Mesenchymal stem cell (in vitro differentiated cells and primary cell): ENCODE data around the gene GABRG3.

Experiments used
- DNase-seq: peaks from one replicate; pipeline ENCODE4 v3.0.0-alpha.2; 2013
- H2AFZ ChIP-seq: one replicate; pipeline ENCODE4 v1.6.1; 2013; ENCODE audit warnings: low read depth, mild to moderate bottlenecking, control low read depth, inconsistent platforms, low read length, moderate library complexity
- H2AK5ac ChIP-seq: 2 replicates; pipeline ENCODE4 v1.6.1; 2013; ENCODE audit warnings: low read length, moderate library complexity, mild to moderate bottlenecking, inconsistent platforms; ENCODE audit not compliant: severe bottlenecking
- H2BK120ac ChIP-seq: one replicate; pipeline ENCODE4 v1.6.1; 2013; ENCODE audit warnings: low read depth, mild to moderate bottlenecking, inconsistent platforms, low read length, moderate library complexity
- H2BK12ac ChIP-seq, 2 experiments: one replicate each; pipeline ENCODE4 v1.6.1; 2013; ENCODE audit warnings: inconsistent platforms in 2 of 2, low read length in 2 of 2, mild to moderate bottlenecking in 2 of 2, moderate library complexity in 2 of 2, control low read depth in 1 of 2
- H2BK15ac ChIP-seq: one replicate; pipeline ENCODE4 v1.6.1; 2013; ENCODE audit warnings: mild to moderate bottlenecking, low read depth, inconsistent platforms; ENCODE audit not compliant: poor library complexity, severe bottlenecking
- H2BK5ac ChIP-seq: 2 replicates; pipeline ENCODE4 v1.6.1; 2013; ENCODE audit warnings: low read depth, mild to moderate bottlenecking, low read length, control low read depth, inconsistent platforms; ENCODE audit not compliant: poor library complexity, severe bottlenecking
- H3K14ac ChIP-seq, 2 experiments: one replicate each; pipeline ENCODE4 v1.6.1; 2013; ENCODE audit warnings: inconsistent platforms in 2 of 2, low read length in 2 of 2, control low read depth in 1 of 2, mild to moderate bottlenecking in 1 of 2, moderate library complexity in 1 of 2
- H3K18ac ChIP-seq, 2 experiments: one replicate each; pipeline ENCODE4 v1.6.1; 2013; ENCODE audit warnings: inconsistent platforms in 2 of 2, low read length in 2 of 2, control low read depth in 1 of 2, low read depth in 1 of 2, mild to moderate bottlenecking in 1 of 2
- H3K23ac ChIP-seq, 2 experiments: one replicate each; pipeline ENCODE4 v1.6.1; 2013; ENCODE audit warnings: inconsistent platforms in 2 of 2, low read length in 2 of 2, mild to moderate bottlenecking in 2 of 2, moderate library complexity in 2 of 2, control low read depth in 1 of 2
- H3K27ac ChIP-seq: 2 replicates; pipeline ENCODE4 v1.5.1; 2013; ENCODE audit warnings: mild to moderate bottlenecking, moderate library complexity, low read length, control low read depth, inconsistent platforms; ENCODE audit not compliant: poor library complexity, severe bottlenecking
- H3K27me3 ChIP-seq, 2 experiments: 2 replicates each; pipeline versions ENCODE4 v1.6.1 to v1.7.0; 2013; ENCODE audit warnings: low read length in 2 of 2, mild to moderate bottlenecking in 2 of 2, moderate library complexity in 2 of 2, control low read depth in 1 of 2, inconsistent platforms in 1 of 2; ENCODE audit not compliant: control insufficient read depth in 1 of 2, insufficient read depth in 1 of 2
- H3K36me3 ChIP-seq, 2 experiments: 2 replicates each; pipeline versions ENCODE4 v1.6.1 to v1.7.0; 2013; ENCODE audit warnings: low read length in 2 of 2, control low read depth in 1 of 2, inconsistent platforms in 1 of 2, low read depth in 1 of 2, mild to moderate bottlenecking in 1 of 2; ENCODE audit not compliant: insufficient read depth in 2 of 2, control insufficient read depth in 1 of 2
- H3K4ac ChIP-seq, 2 experiments: one replicate each; pipeline ENCODE4 v1.6.1; 2013; ENCODE audit warnings: inconsistent platforms in 2 of 2, low read length in 2 of 2, mild to moderate bottlenecking in 2 of 2, moderate library complexity in 2 of 2, control low read depth in 1 of 2, low read depth in 1 of 2
- H3K4me1 ChIP-seq: 2 replicates; pipeline ENCODE4 v1.6.1; 2013; ENCODE audit warnings: low read depth, low read length, control low read depth; ENCODE audit not compliant: control insufficient read depth, insufficient read depth
- H3K4me2 ChIP-seq: 2 replicates; pipeline ENCODE4 v1.6.1; 2013; ENCODE audit warnings: low read length, mild to moderate bottlenecking, inconsistent platforms; ENCODE audit not compliant: poor library complexity, severe bottlenecking
- H3K4me3 ChIP-seq, 2 experiments: 2 replicates each; pipeline versions ENCODE4 v1.5.1 to v1.7.0; 2013; ENCODE audit warnings: low read length in 2 of 2, mild to moderate bottlenecking in 2 of 2, control low read depth in 1 of 2, low read depth in 1 of 2; ENCODE audit not compliant: insufficient read depth in 1 of 2
- H3K79me1 ChIP-seq: replicated peaks from 2 replicates; pipeline ENCODE4 v1.6.1; 2013; ENCODE audit warnings: mild to moderate bottlenecking, control low read depth, low read length, inconsistent platforms; ENCODE audit not compliant: poor library complexity, severe bottlenecking
- H3K9ac ChIP-seq: 2 replicates; pipeline ENCODE4 v1.7.0; 2013; ENCODE audit warnings: mild to moderate bottlenecking, low read length, moderate library complexity
- H3K9me3 ChIP-seq: 2 replicates; pipeline ENCODE4 v1.7.0; 2013; ENCODE audit warnings: mild to moderate bottlenecking, low read length; ENCODE audit not compliant: control insufficient read depth
- H4K8ac ChIP-seq: one replicate; pipeline ENCODE4 v1.6.1; 2013; ENCODE audit warnings: inconsistent platforms, mild to moderate bottlenecking, low read length, moderate library complexity
- H4K91ac ChIP-seq: one replicate; pipeline ENCODE4 v1.6.1; 2013; ENCODE audit warnings: mild to moderate bottlenecking, low read length, inconsistent platforms
- WGBS: methylation state at CpG from one replicate; pipeline ENCODE4 v1.1.7; 2013; ENCODE audit warnings: mixed read lengths; 5-methylcytosine and 5-hydroxymethylcytosine counted together

Gene GABRG3

GRCh38 chr15:27330326-27330725 is 359.3 kb downstream of the GABRG3 start:
- H3K4me3 ChIP-seq: no peak overlapping the region
- H3K27ac ChIP-seq: no peak overlapping the region
- no peak overlapping the region for H2BK12ac ChIP-seq
- H4K91ac ChIP-seq: no peak overlapping the region
- H2BK15ac ChIP-seq: no peak overlapping the region
- no peak overlapping the region for H3K14ac ChIP-seq
- H4K8ac ChIP-seq: no peak overlapping the region
- H3K9me3 ChIP-seq: no peaks in the 10 kb centered on the region
- no peak overlapping the region for H2AFZ ChIP-seq
- H3K23ac ChIP-seq: no peak overlapping the region
- DNase-seq: no peak
- no peak overlapping the region for H2AK5ac ChIP-seq
- H3K9ac ChIP-seq: no peak overlapping the region
- no peak overlapping the region for H2BK5ac ChIP-seq
- no peaks in the 10 kb centered on the region for H3K36me3 ChIP-seq
- H3K4me2 ChIP-seq: no peak overlapping the region
- no peaks in the 10 kb centered on the region for H3K27me3 ChIP-seq
- no peak overlapping the region for H2BK120ac ChIP-seq
- H3K4ac ChIP-seq: no peak overlapping the region
- H3K4me1 ChIP-seq: no peaks in the 10 kb centered on the region
- no peak overlapping the region for H3K18ac ChIP-seq
- H3K79me1 ChIP-seq: no peaks in the 10 kb centered on the region
- 96% methylated on average over 4 of the region's 5 CpGs for WGBS

DNA sequence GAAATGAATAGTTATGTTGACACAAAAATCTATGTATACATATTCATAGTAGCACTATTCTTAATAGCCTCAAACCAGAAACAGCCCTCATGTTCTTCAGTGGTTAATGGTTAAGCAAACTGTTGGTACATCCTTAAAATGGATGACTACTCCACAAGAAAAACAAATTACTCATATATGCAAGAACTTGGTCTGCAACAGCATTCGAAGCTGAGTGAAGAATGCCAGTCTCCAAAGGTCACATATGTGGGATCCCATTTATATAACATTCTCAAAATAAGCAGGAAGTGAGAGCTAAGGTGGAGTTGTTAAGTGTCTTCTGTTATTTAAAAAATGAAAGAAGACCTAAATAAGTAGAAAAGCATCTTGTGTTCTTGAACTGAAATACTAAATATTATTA is 365.7 kb downstream of the GABRG3 start:
- no peak overlapping the region for H2AK5ac ChIP-seq
- H3K36me3 ChIP-seq: no peaks in the 10 kb centered on the region
- H3K4me2 ChIP-seq: no peak overlapping the region
- H2AFZ ChIP-seq: no peak overlapping the region
- H2BK12ac ChIP-seq: no peak overlapping the region
- no peak overlapping the region for H3K4me3 ChIP-seq
- no peaks in the 10 kb centered on the region for H3K4me1 ChIP-seq
- no peak overlapping the region for H3K9ac ChIP-seq
- peaks cover 4% of the 10 kb centered on the region for H3K9me3 ChIP-seq
- no peak overlapping the region for H3K23ac ChIP-seq
- WGBS: no CpG with 5 or more reads among the region's 1 CpG
- no peak overlapping the region for H3K18ac ChIP-seq
- H3K27me3 ChIP-seq: no peaks in the 10 kb centered on the region
- no peak overlapping the region for H2BK120ac ChIP-seq
- DNase-seq: no peak
- H4K8ac ChIP-seq: no peak overlapping the region
- no peak overlapping the region for H3K14ac ChIP-seq
- no peak overlapping the region for H2BK15ac ChIP-seq
- H3K27ac ChIP-seq: no peak overlapping the region
- H3K79me1 ChIP-seq: no peaks in the 10 kb centered on the region
- no peak overlapping the region for H3K4ac ChIP-seq
- H4K91ac ChIP-seq: no peak overlapping the region
- no peak overlapping the region for H2BK5ac ChIP-seq

- Histone ChIP-seq H4K8ac (no peak overlapping the region), H3K23ac (no peak overlapping the region), H3K9ac (no peak overlapping the region), H2AK5ac (no peak overlapping the region), H2AFZ (no peak overlapping the region), H3K18ac (no peak overlapping the region), H3K4me3 (no peak overlapping the region), H3K4me2 (no peak overlapping the region), H2BK120ac (no peak overlapping the region), H2BK12ac (no peak overlapping the region), H3K14ac (no peak overlapping the region), H2BK15ac (no peak overlapping the region), H4K91ac (no peak overlapping the region), H3K27ac (no peak overlapping the region), H3K79me1 (no peaks in the 10 kb centered on the region), H3K36me3 (no peaks in the 10 kb centered on the region), H3K27me3 (no peaks in the 10 kb centered on the region), H2BK5ac (no peak overlapping the region), H3K4me1 (peaks cover 5% of the 10 kb centered on the region), H3K9me3 (peaks cover 4% of the 10 kb centered on the region), H3K4ac (no peak overlapping the region)
- DNase-seq: no peak
- 75% methylated on average over 5 of the region's 5 CpGs for WGBS
Measured at GRCh38 chr15:27339138-27339537, 368.2 kb downstream of the GABRG3 start.

- Histone ChIP-seq H3K23ac (no peak overlapping the region), H2BK15ac (no peak overlapping the region), H3K27ac (no peak overlapping the region), H3K18ac (no peak overlapping the region), H3K79me1 (no peaks in the 10 kb centered on the region), H3K4ac (no peak overlapping the region), H3K4me3 (no peak overlapping the region), H3K36me3 (no peaks in the 10 kb centered on the region), H2BK12ac (no peak overlapping the region), H2BK120ac (no peak overlapping the region), H3K9me3 (peaks cover 5% of the 10 kb centered on the region), H4K8ac (no peak overlapping the region), H2AK5ac (no peak overlapping the region), H3K4me2 (no peak overlapping the region), H3K14ac (no peak overlapping the region), H4K91ac (peak overlapping the region; percentile 35), H3K9ac (no peak overlapping the region), H2AFZ (no peak overlapping the region), H3K27me3 (no peaks in the 10 kb centered on the region), H3K4me1 (peaks cover 5% of the 10 kb centered on the region), H2BK5ac (no peak overlapping the region)
- DNase-seq: no peak
- WGBS: 73% methylated on average over 7 of the region's 7 CpGs
Measured at GRCh38 chr15:27341780-27342343, 370.9 kb downstream of the GABRG3 start.
